Activated T-cell treated with anti-CD3 and anti-CD28 coated beads for 1 hour (primary cell): ENCODE results near the gene LYRM2.

Experiments used
- DNase-seq: peaks from one replicate; pipeline ENCODE4 v3.0.0-alpha.2; 2020; ENCODE audit warnings: low read depth

The LYRM2 gene

GRCh38 chr6:89591745-89592144, 46.8 kb downstream of the LYRM2 start:
- no peak for DNase-seq

- DNase-seq: no peak
Measured at GRCh38 chr6:89590133-89590532, 48.4 kb downstream of the LYRM2 start.

GRCh38 chr6:89589297-89590025, 49.1 kb downstream of the LYRM2 start:
- DNase-seq: no peak

- no peak for DNase-seq
Measured at GRCh38 chr6:89585154-89585553, 53.4 kb downstream of the LYRM2 start.

- DNase-seq: no peak
Measured at GRCh38 chr6:89584539-89584938, 54.0 kb downstream of the LYRM2 start.

- no peak for DNase-seq
Measured at GRCh38 chr6:89583559-89583958, 55.0 kb downstream of the LYRM2 start.

GRCh38 chr6:89582669-89583325, 55.8 kb downstream of the LYRM2 start:
- DNase-seq: no peak

- DNase-seq: no peak
Measured at GRCh38 chr6:89581689-89582088, 56.9 kb downstream of the LYRM2 start.

- DNase-seq: no peak
Measured at GRCh38 chr6:89580997-89581666, 57.4 kb downstream of the LYRM2 start.

- no peak for DNase-seq
Measured at GRCh38 chr6:89575562-89575960, 63.0 kb downstream of the LYRM2 start.

- DNase-seq: no peak
Measured at GRCh38 chr6:89574910-89575561, 63.5 kb downstream of the LYRM2 start.

GRCh38 chr6:89567630-89568390, 70.7 kb downstream of the LYRM2 start:
- DNase-seq: no peak

- DNase-seq: no peak
Measured at GRCh38 chr6:89566930-89567629, 71.5 kb downstream of the LYRM2 start.

- no peak for DNase-seq
Measured at GRCh38 chr6:89566008-89566800, 72.3 kb downstream of the LYRM2 start.

- DNase-seq: no peak
Measured at GRCh38 chr6:89564752-89565427, 73.7 kb downstream of the LYRM2 start.

GRCh38 chr6:89563866-89564265, 74.7 kb downstream of the LYRM2 start:
- no peak for DNase-seq

- DNase-seq: no peak
Measured at GRCh38 chr6:89562093-89562973, 76.2 kb downstream of the LYRM2 start.

GRCh38 chr6:89559487-89559886, 79.1 kb downstream of the LYRM2 start:
- DNase-seq: no peak

GRCh38 chr6:89555806-89556205, 82.7 kb downstream of the LYRM2 start:
- no peak for DNase-seq
